ENCODE results near the gene ENTREP3. TPM values are rescaled to one million over a fixed set of nuclear protein-coding genes. Genes with fewer than 3 reads are reported as not detected.
A peak's percentile ranks its signal among the peaks of the same experiment; 100 is the strongest.

Gene ENTREP3
- total RNA-seq, 1 experiment from 2014 or later, result 72.5 TPM

DNA sequence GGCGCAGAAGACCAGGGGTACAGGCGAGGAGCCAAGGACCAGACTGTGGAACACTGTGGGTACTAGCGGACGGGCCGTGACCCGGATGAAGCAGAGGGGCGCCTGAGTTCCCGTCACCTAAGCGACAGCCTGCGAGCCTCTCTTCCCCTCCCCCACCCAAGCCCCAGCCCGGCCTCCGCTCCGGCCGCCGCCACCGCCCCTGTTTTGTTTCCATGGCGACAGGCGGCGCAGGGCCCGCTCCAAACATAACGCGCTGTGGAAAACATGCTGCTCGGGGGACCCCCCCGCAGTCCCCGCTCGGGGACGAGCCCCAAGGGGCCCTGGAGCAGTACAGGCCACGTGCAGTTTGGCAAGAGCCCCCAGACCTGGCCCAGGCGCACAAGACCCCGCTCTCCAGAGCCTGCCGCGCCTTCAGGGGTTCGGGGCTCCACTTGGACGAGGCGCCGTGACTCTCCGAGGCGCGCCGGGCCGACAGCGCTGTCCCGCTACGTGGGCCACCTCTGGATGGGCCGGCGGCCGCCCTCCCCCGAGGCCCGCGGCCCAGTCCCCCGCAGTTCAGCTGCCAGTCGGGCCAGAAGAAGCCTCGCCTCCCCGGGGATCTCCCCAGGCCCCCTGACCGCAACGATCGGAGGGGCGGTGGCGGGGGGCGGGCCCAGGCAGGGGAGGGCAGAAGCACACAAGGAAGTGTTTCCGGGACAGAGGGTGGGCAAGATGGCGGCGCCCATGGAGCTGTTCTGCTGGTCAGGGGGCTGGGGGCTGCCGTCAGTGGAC, 46.6 kb downstream of the ENTREP3 start, which contains the start of gene MTX1:
MTX1 (plus strand) TSS at position 155 of the 771 bp plus-strand sequence; CDS start at position 265, 110 bp downstream.
- peak; percentile 87 for DNase-seq (ENCODE audit: low spot score)
- Histone ChIP-seq H3K4me3 (ENCODE audit: low read depth, low read length, poor library complexity, severe bottlenecking) (peak within 1 kb of the TSS; percentile 95), H3K9me3 (ENCODE audit: low read depth, low read length, poor library complexity, severe bottlenecking) (no peaks in the 10 kb centered on the region), H3K4me1 (ENCODE audit: insufficient read depth, low read length, poor library complexity, severe bottlenecking) (peaks cover 16% of the 10 kb centered on the region), H3K36me3 (ENCODE audit: insufficient read depth, low read length, poor library complexity, severe bottlenecking) (no peaks in the 10 kb centered on the region), H3K27ac (ENCODE audit: low read depth, low read length, poor library complexity, severe bottlenecking) (peak within 1 kb of the TSS; percentile 93), H3K27me3 (replicated peaks; ENCODE audit: insufficient read depth, low read depth, low read length, poor library complexity) (no peaks in the 10 kb centered on the region)
- no TSS peak for BruUV-seq (replicated peaks)
- ChIA-PET POLR2A (ENCODE audit: low non-redundant PET) (interaction anchor here (0.5 to 0.7 kb wide), 2 partner anchors 12 to 18 kb away, joined by 3 to 4 read pairs; no protein-coding TSS in a partner anchor), CTCF (interaction anchor here (1.0 kb wide), 1 partner anchor 15 kb away, joined by 6 read pairs; no protein-coding TSS in a partner anchor)
- no peak for TF ChIP-seq EZH2 (IDR thresholded peaks at IDR 0.05; ENCODE audit: borderline replicate concordance, low read depth, low read length, poor library complexity, severe bottlenecking)
- TF ChIP-seq, protein P1, sequence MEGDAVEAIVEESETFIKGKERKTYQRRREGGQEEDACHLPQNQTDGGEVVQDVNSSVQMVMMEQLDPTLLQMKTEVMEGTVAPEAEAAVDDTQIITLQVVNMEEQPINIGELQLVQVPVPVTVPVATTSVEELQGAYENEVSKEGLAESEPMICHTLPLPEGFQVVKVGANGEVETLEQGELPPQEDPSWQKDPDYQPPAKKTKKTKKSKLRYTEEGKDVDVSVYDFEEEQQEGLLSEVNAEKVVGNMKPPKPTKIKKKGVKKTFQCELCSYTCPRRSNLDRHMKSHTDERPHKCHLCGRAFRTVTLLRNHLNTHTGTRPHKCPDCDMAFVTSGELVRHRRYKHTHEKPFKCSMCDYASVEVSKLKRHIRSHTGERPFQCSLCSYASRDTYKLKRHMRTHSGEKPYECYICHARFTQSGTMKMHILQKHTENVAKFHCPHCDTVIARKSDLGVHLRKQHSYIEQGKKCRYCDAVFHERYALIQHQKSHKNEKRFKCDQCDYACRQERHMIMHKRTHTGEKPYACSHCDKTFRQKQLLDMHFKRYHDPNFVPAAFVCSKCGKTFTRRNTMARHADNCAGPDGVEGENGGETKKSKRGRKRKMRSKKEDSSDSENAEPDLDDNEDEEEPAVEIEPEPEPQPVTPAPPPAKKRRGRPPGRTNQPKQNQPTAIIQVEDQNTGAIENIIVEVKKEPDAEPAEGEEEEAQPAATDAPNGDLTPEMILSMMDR (conservative IDR thresholded peaks at IDR 0.05; ENCODE audit: low read depth, low read length), result no peak
- intact Hi-C loops (cut with micrococcal nuclease; ENCODE audit: unreplicated experiment), result loop anchor here (5.0 to 10.0 kb wide), 3 partner anchors 34 to 386 kb away; partner anchors contain the start of gene RUSC1

GRCh38 chr1:155207806-155208540, 47.3 kb downstream of the ENTREP3 start, which contains the start of gene THBS3:
Gene THBS3 (minus strand): TSS chr1:155207897. CDS start chr1:155207876, 21 bp downstream.
- peak within 1 kb of the TSS; percentile 95 for H3K4me3 ChIP-seq (ENCODE audit: low read depth, low read length, poor library complexity, severe bottlenecking)
- POLR2A ChIA-PET (ENCODE audit: low non-redundant PET), result no interaction called here
- CTCF ChIA-PET, result no interaction called here
- peaks cover 16% of the 10 kb centered on the region for H3K4me1 ChIP-seq (ENCODE audit: insufficient read depth, low read length, poor library complexity, severe bottlenecking)
- H3K27ac ChIP-seq (ENCODE audit: low read depth, low read length, poor library complexity, severe bottlenecking), result peak within 1 kb of the TSS; percentile 93
- intact Hi-C loops (cut with micrococcal nuclease; ENCODE audit: unreplicated experiment), result loop anchor here (5.0 to 10.0 kb wide), 3 partner anchors 34 to 387 kb away; partner anchors contain the start of gene RUSC1
- peak; percentile 69 for DNase-seq (ENCODE audit: low spot score)
- H3K36me3 ChIP-seq (ENCODE audit: insufficient read depth, low read length, poor library complexity, severe bottlenecking), result no peaks in the 10 kb centered on the region
- BruUV-seq (replicated peaks), result TSS peak; percentile 26
- H3K9me3 ChIP-seq (ENCODE audit: low read depth, low read length, poor library complexity, severe bottlenecking), result no peaks in the 10 kb centered on the region
- TF ChIP-seq, protein P1 (conservative IDR thresholded peaks at IDR 0.05; ENCODE audit: low read depth, low read length), result no peak
- TF ChIP-seq EZH2 (IDR thresholded peaks at IDR 0.05; ENCODE audit: borderline replicate concordance, low read depth, low read length, poor library complexity, severe bottlenecking), result no peak
- no peaks in the 10 kb centered on the region for H3K27me3 ChIP-seq (replicated peaks; ENCODE audit: insufficient read depth, low read depth, low read length, poor library complexity)

All from A673 (cell line).